HepG2 (cell line): Measurements from ENCODE around the gene CCDC88B. TPM values are rescaled to one million over a fixed set of nuclear protein-coding genes. Genes with fewer than 3 reads are reported as not detected.
A peak's percentile ranks its signal among the peaks of the same experiment; 100 is the strongest.

Experiments
- BORCS8-MEF2B ChIP-seq: sonication (generic); formaldehyde crosslinking; IDR thresholded peaks from 2 replicates; pipeline ENCODE4 v1.8.0; 2022; ENCODE audit warnings: mild to moderate bottlenecking, missing genetic modification reagents
- CEBPB ChIP-seq: IDR thresholded peaks from 2 replicates; pipeline ENCODE4 v1.6.1; 2011; ENCODE audit warnings: low read depth, low read length, improper control_type of control experiment, borderline replicate concordance
- EEA1 ChIP-seq: sonication (generic); formaldehyde crosslinking; IDR thresholded peaks from 2 replicates; pipeline ENCODE4 v1.5.1; 2020; ENCODE audit warnings: mild to moderate bottlenecking, missing genetic modification reagents, borderline replicate concordance
- ETV5 ChIP-seq: IDR thresholded peaks from 2 replicates; pipeline ENCODE4 v1.6.1; 2018; ENCODE audit warnings: missing biosample characterization, missing genetic modification reagents, inconsistent platforms, borderline replicate concordance
- FOXO1 ChIP-seq: sonication (generic); formaldehyde crosslinking; IDR thresholded peaks from 2 replicates; pipeline ENCODE4 v1.4.0; 2020; ENCODE audit warnings: missing genetic modification reagents
- HMG20A ChIP-seq: IDR thresholded peaks from 2 replicates; pipeline ENCODE4 v1.6.1; 2016; ENCODE audit warnings: borderline replicate concordance
- KAT8 ChIP-seq: IDR thresholded peaks from 2 replicates; pipeline ENCODE4 v1.6.1; 2016; ENCODE audit warnings: missing genetic modification reagents, missing compliant biosample characterization
- MBD4 ChIP-seq: IDR thresholded peaks from 2 replicates; pipeline ENCODE4 v1.6.1; 2012; ENCODE audit warnings: low read length, inconsistent platforms, borderline replicate concordance
- MTERF4 ChIP-seq: sonication (generic); formaldehyde crosslinking; IDR thresholded peaks from 2 replicates; pipeline ENCODE4 v1.8.0; 2023; ENCODE audit warnings: mild to moderate bottlenecking, missing genetic modification reagents
- NFKB2 ChIP-seq: sonication (generic); formaldehyde crosslinking; IDR thresholded peaks from 2 replicates; pipeline ENCODE4 v1.4.0; 2020; ENCODE audit warnings: missing genetic modification reagents, borderline replicate concordance
- PAWR ChIP-seq: sonication (generic); formaldehyde crosslinking; IDR thresholded peaks from 2 replicates; pipeline ENCODE4 v1.4.0; 2020; ENCODE audit warnings: missing genetic modification reagents, mild to moderate bottlenecking, borderline replicate concordance
- SNRNP70 ChIP-seq: fragments of 200-400 bp; formaldehyde crosslinking; IDR thresholded peaks from 2 replicates; pipeline ENCODE4 v1.6.1; 2017; ENCODE audit warnings: mild to moderate bottlenecking, low read depth, low read length, moderate library complexity
- SP5 ChIP-seq: IDR thresholded peaks from 2 replicates; pipeline ENCODE4 v1.6.1; 2016; ENCODE audit warnings: low read depth, borderline replicate concordance
- STAG1 ChIP-seq: sonication (generic); formaldehyde crosslinking; IDR thresholded peaks from 2 replicates; pipeline ENCODE4 v1.4.0; 2020; ENCODE audit warnings: missing genetic modification reagents
- TEAD2 ChIP-seq: sonication (generic); formaldehyde crosslinking; IDR thresholded peaks from 2 replicates; pipeline ENCODE4 v1.9.0; 2021; ENCODE audit warnings: missing genetic modification reagents
- TRAFD1 ChIP-seq: sonication (generic); formaldehyde crosslinking; IDR thresholded peaks from 2 replicates; pipeline ENCODE4 v1.5.1; 2020; ENCODE audit warnings: missing genetic modification reagents, mild to moderate bottlenecking, borderline replicate concordance
- ZBTB8A ChIP-seq: sonication (generic); formaldehyde crosslinking; IDR thresholded peaks from 2 replicates; pipeline ENCODE4 v1.4.0; 2020; ENCODE audit warnings: mild to moderate bottlenecking, low read depth, missing genetic modification reagents, borderline replicate concordance
- ZMYM2 ChIP-seq: sonication (generic); formaldehyde crosslinking; IDR thresholded peaks from 2 replicates; pipeline ENCODE4 v1.8.0; 2022; ENCODE audit warnings: mild to moderate bottlenecking, missing genetic modification reagents
- ZNF34 ChIP-seq: sonication (generic); formaldehyde crosslinking; IDR thresholded peaks from 2 replicates; pipeline ENCODE4 v1.4.0; 2020; ENCODE audit warnings: mild to moderate bottlenecking, missing genetic modification reagents, borderline replicate concordance
- ZNF367 ChIP-seq: sonication (generic); formaldehyde crosslinking; IDR thresholded peaks from 2 replicates; pipeline ENCODE4 v1.4.0; 2020; ENCODE audit warnings: missing genetic modification reagents, borderline replicate concordance
- ZNF720 ChIP-seq: sonication (generic); formaldehyde crosslinking; IDR thresholded peaks from 2 replicates; pipeline ENCODE4 v1.4.0; 2020; ENCODE audit warnings: missing genetic modification reagents
- ZXDC ChIP-seq: sonication (generic); formaldehyde crosslinking; IDR thresholded peaks from 2 replicates; pipeline ENCODE4 v1.5.0; 2020; ENCODE audit warnings: mild to moderate bottlenecking, missing genetic modification reagents
- polyA plus RNA-seq, 8 experiments: library from polyadenylated mRNA; depleted of rRNA in 3 of 8; stranded (reverse) in 7 of 8; unstranded in 1 of 8; fragments of >200 nt; fragmentation: Illumina TruSeq in 4 of 8; extraction: Trizol in 4 of 8; gene quantifications; 2 replicates each; pipeline versions ENCODE4 v1.2.1 to v1.2.3, GENCODE V29; 2011 to 2016; ENCODE audit warnings: low read depth in 4 of 8, missing spikeins in 1 of 8, mixed read lengths in 1 of 8; ENCODE audit not compliant: insufficient read depth in 1 of 8
- total RNA-seq, 5 experiments: library from RNA; depleted of rRNA; stranded (reverse); fragments of >200 nt; fragmentation: Illumina TruSeq; extraction: Trizol; gene quantifications; 2 replicates each; pipeline ENCODE4 v1.2.3, GENCODE V29; 2016; ENCODE audit warnings: low read depth in 1 of 5
- TF ChIP-seq, protein P1 (sequence below): sonication (generic); formaldehyde crosslinking; IDR thresholded peaks from 2 replicates; pipeline ENCODE4 v1.5.0; 2020; ENCODE audit warnings: mild to moderate bottlenecking, missing genetic modification reagents, moderate library complexity

CCDC88B gene
- total and polyA plus RNA-seq, 2 of the 13 experiments (the other 11 are each of a cell fraction or from before 2014, with no cell fraction given) = 3.6 to 4.8 TPM

GRCh38 chr11:64355078-64355940 lies 15.3 kb downstream of the CCDC88B start (continued):
- TF ChIP-seq, protein P1, sequence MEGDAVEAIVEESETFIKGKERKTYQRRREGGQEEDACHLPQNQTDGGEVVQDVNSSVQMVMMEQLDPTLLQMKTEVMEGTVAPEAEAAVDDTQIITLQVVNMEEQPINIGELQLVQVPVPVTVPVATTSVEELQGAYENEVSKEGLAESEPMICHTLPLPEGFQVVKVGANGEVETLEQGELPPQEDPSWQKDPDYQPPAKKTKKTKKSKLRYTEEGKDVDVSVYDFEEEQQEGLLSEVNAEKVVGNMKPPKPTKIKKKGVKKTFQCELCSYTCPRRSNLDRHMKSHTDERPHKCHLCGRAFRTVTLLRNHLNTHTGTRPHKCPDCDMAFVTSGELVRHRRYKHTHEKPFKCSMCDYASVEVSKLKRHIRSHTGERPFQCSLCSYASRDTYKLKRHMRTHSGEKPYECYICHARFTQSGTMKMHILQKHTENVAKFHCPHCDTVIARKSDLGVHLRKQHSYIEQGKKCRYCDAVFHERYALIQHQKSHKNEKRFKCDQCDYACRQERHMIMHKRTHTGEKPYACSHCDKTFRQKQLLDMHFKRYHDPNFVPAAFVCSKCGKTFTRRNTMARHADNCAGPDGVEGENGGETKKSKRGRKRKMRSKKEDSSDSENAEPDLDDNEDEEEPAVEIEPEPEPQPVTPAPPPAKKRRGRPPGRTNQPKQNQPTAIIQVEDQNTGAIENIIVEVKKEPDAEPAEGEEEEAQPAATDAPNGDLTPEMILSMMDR (CRISPR knock-in tag) = peak; percentile 96
- TF ChIP-seq CEBPB (no peak), BORCS8-MEF2B (CRISPR knock-in tag) (no peak), EEA1 (no peak), MTERF4 (CRISPR knock-in tag) (0 out of 2 replicates have a peak, but pooled peaks have one; percentile 31), ZNF34 (CRISPR knock-in tag) (no peak), MBD4 (no peak), ZNF720 (no peak), TRAFD1 (no peak; the same call in 1 of the 2 replicates), SNRNP70 (no peak), ZNF367 (CRISPR knock-in tag) (no peak), ZXDC (CRISPR knock-in tag) (no peak), ZBTB8A (CRISPR knock-in tag) (no peak), ZMYM2 (CRISPR knock-in tag) (no peak), SP5 (CRISPR knock-in tag) (no peak), KAT8 (CRISPR knock-in tag) (peak; percentile 67; the same call in 1 of the 2 replicates), STAG1 (CRISPR knock-in tag) (peak; percentile 73), HMG20A (CRISPR knock-in tag) (no peak), ETV5 (CRISPR knock-in tag) (peak; percentile 48; the same call in 1 of the 2 replicates), NFKB2 (CRISPR knock-in tag) (no peak), TEAD2 (CRISPR knock-in tag) (no peak), FOXO1 (CRISPR knock-in tag) (no peak), PAWR (no peak)
